Measurements from ENCODE around the gene PSMC5. TPM values are rescaled to one million over a fixed set of nuclear protein-coding genes. Genes with fewer than 3 reads are reported as not detected.

The PSMC5 gene
- 63.1 and 69.5 TPM in 2 replicates for polyA plus RNA-seq
- 67.4 and 69.6 TPM in 2 replicates for polyA minus RNA-seq

GRCh38 chr17:63827002-63827800, at the start of gene PSMC5, which contains the start of gene FTSJ3:
Gene PSMC5, plus strand, starts transcription at chr17:63827431. Its CDS starts 60 bp downstream, at chr17:63827491.
Gene FTSJ3, minus strand, starts transcription at chr17:63827663. Its CDS starts 761 bp downstream, at chr17:63826902.
- no peaks in the 10 kb centered on the region for H3K9me2 ChIP-seq (ENCODE audit: insufficient read depth, low read length)
- H3F3A ChIP-seq (ENCODE audit: insufficient read depth, low read length, poor library complexity, severe bottlenecking) = peaks cover 4% of the 10 kb centered on the region
- TF ChIP-seq REST (IDR thresholded peaks at IDR 0.05; ENCODE audit: borderline replicate concordance) = peak; percentile 84
- TF ChIP-seq SMC3 (conservative IDR thresholded peaks at IDR 0.05; ENCODE audit: poor library complexity) = peak; percentile 33
- TF ChIP-seq RAD21 (conservative IDR thresholded peaks at IDR 0.05) = peak; percentile 27
- TF ChIP-seq POLR2AphosphoS5 (IDR thresholded peaks at IDR 0.05) = peak; percentile 96
- no peak for TF ChIP-seq EZH2 (IDR thresholded peaks at IDR 0.05; ENCODE audit: borderline replicate concordance, insufficient read depth, low read length, poor library complexity, severe bottlenecking)
- TF ChIP-seq EP300 (conservative IDR thresholded peaks at IDR 0.05; ENCODE audit: poor library complexity, severe bottlenecking) = peak; percentile 29
- TF ChIP-seq MXI1 (conservative IDR thresholded peaks at IDR 0.05; ENCODE audit: poor library complexity, severe bottlenecking) = peak; percentile 78
- TF ChIP-seq, protein P1, sequence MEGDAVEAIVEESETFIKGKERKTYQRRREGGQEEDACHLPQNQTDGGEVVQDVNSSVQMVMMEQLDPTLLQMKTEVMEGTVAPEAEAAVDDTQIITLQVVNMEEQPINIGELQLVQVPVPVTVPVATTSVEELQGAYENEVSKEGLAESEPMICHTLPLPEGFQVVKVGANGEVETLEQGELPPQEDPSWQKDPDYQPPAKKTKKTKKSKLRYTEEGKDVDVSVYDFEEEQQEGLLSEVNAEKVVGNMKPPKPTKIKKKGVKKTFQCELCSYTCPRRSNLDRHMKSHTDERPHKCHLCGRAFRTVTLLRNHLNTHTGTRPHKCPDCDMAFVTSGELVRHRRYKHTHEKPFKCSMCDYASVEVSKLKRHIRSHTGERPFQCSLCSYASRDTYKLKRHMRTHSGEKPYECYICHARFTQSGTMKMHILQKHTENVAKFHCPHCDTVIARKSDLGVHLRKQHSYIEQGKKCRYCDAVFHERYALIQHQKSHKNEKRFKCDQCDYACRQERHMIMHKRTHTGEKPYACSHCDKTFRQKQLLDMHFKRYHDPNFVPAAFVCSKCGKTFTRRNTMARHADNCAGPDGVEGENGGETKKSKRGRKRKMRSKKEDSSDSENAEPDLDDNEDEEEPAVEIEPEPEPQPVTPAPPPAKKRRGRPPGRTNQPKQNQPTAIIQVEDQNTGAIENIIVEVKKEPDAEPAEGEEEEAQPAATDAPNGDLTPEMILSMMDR (IDR thresholded peaks at IDR 0.05; ENCODE audit: poor library complexity, severe bottlenecking) = peak; percentile 93
- peak; percentile 71 for TF ChIP-seq TAF1 (IDR thresholded peaks at IDR 0.05; ENCODE audit: low read depth)
- H3K36me3 ChIP-seq (ENCODE audit: insufficient read depth, low read length) = no peaks in the 10 kb centered on the region
- H3K4me3 ChIP-seq (ENCODE audit: low read length) = peak within 1 kb of the TSS; percentile 90
- peaks cover 26% of the 10 kb centered on the region for H3K79me2 ChIP-seq (replicated peaks; ENCODE audit: insufficient read depth, low read length)
- H3K9ac ChIP-seq (ENCODE audit: low read length) = peak within 1 kb of the TSS; percentile 90
- peak within 1 kb of the TSS; percentile 79 for H2AFZ ChIP-seq (ENCODE audit: low read depth, low read length)
- no peaks in the 10 kb centered on the region for H3K27me3 ChIP-seq (ENCODE audit: insufficient read depth, low read depth, low read length)
- no peaks in the 10 kb centered on the region for H3K9me3 ChIP-seq (ENCODE audit: low read length)
- H3K4me2 ChIP-seq (ENCODE audit: low read length) = peak within 1 kb of the TSS; percentile 100
- H3K27ac ChIP-seq (ENCODE audit: low read length) = peak within 1 kb of the TSS; percentile 93
- H4K20me1 ChIP-seq (ENCODE audit: insufficient read depth) = no peaks in the 10 kb centered on the region

GRCh38 chr17:63780507-63780906, 46.7 kb upstream of the PSMC5 start:
- H3K9me3 ChIP-seq (ENCODE audit: low read length) = no peaks in the 10 kb centered on the region
- peaks cover 77% of the 10 kb centered on the region for H3K79me2 ChIP-seq (replicated peaks; ENCODE audit: insufficient read depth, low read length)
- H3F3A ChIP-seq (ENCODE audit: insufficient read depth, low read length, poor library complexity, severe bottlenecking) = no peaks in the 10 kb centered on the region
- H3K27me3 ChIP-seq (ENCODE audit: insufficient read depth, low read depth, low read length) = no peaks in the 10 kb centered on the region
- no peaks in the 10 kb centered on the region for H3K9me2 ChIP-seq (ENCODE audit: insufficient read depth, low read length)
- no peak for TF ChIP-seq POLR2AphosphoS5 (IDR thresholded peaks at IDR 0.05)
- no peak for TF ChIP-seq SMC3 (conservative IDR thresholded peaks at IDR 0.05; ENCODE audit: poor library complexity)
- no peak for TF ChIP-seq TAF1 (IDR thresholded peaks at IDR 0.05; ENCODE audit: low read depth)
- TF ChIP-seq MXI1 (conservative IDR thresholded peaks at IDR 0.05; ENCODE audit: poor library complexity, severe bottlenecking) = no peak
- no peak for TF ChIP-seq EP300 (conservative IDR thresholded peaks at IDR 0.05; ENCODE audit: poor library complexity, severe bottlenecking)
- no peak for TF ChIP-seq RAD21 (conservative IDR thresholded peaks at IDR 0.05)
- TF ChIP-seq, protein P1 (IDR thresholded peaks at IDR 0.05; ENCODE audit: poor library complexity, severe bottlenecking) = no peak
- TF ChIP-seq REST (IDR thresholded peaks at IDR 0.05; ENCODE audit: borderline replicate concordance) = no peak
- TF ChIP-seq EZH2 (IDR thresholded peaks at IDR 0.05; ENCODE audit: borderline replicate concordance, insufficient read depth, low read length, poor library complexity, severe bottlenecking) = no peak
- H3K27ac ChIP-seq (ENCODE audit: low read length) = no peak overlapping the region
- peaks cover 9% of the 10 kb centered on the region for H4K20me1 ChIP-seq (ENCODE audit: insufficient read depth)
- no peak overlapping the region for H3K4me3 ChIP-seq (ENCODE audit: low read length)
- no peak overlapping the region for H3K4me2 ChIP-seq (ENCODE audit: low read length)
- H3K36me3 ChIP-seq (ENCODE audit: insufficient read depth, low read length) = no peaks in the 10 kb centered on the region
- no peak overlapping the region for H2AFZ ChIP-seq (ENCODE audit: low read depth, low read length)
- no peak overlapping the region for H3K9ac ChIP-seq (ENCODE audit: low read length)
